Measurements from ENCODE around the gene SIL1.

Gene SIL1

GRCh38 chr5:139131465-139131864, 66.7 kb downstream of the SIL1 start:
- Histone ChIP-seq H3K27ac (ENCODE audit: low read depth, low read length) (no peak overlapping the region), H3K4me3 (ENCODE audit: low read length) (no peak overlapping the region), H3K4me2 (ENCODE audit: low read length) (no peak overlapping the region), H3K27me3 (ENCODE audit: control insufficient read depth, low read length) (no peaks in the 10 kb centered on the region), H4K20me1 (ENCODE audit: control insufficient read depth, insufficient read depth, low read depth, low read length) (no peaks in the 10 kb centered on the region), H3F3A (ENCODE audit: control insufficient read depth, insufficient read depth) (no peaks in the 10 kb centered on the region), H3K4me1 (ENCODE audit: control insufficient read depth, low read length) (peaks cover 6% of the 10 kb centered on the region), H3K79me2 (ENCODE audit: control insufficient read depth, low read length) (no peaks in the 10 kb centered on the region), H3K9me3 (ENCODE audit: control insufficient read depth, insufficient read depth, low read length) (no peaks in the 10 kb centered on the region), H3K9me2 (replicated peaks; ENCODE audit: control insufficient read depth, low read length) (no peaks in the 10 kb centered on the region), H3K36me3 (ENCODE audit: control insufficient read depth, low read length) (no peaks in the 10 kb centered on the region)
- TF ChIP-seq EZH2phosphoT487 (IDR thresholded peaks at IDR 0.05; ENCODE audit: borderline replicate concordance, low read length) (no peak), CTCF (IDR thresholded peaks at IDR 0.05; ENCODE audit: low read depth, low read length, poor library complexity, severe bottlenecking) (no peak)

- Histone ChIP-seq H4K20me1 (ENCODE audit: control insufficient read depth, insufficient read depth, low read depth, low read length) (no peaks in the 10 kb centered on the region), H3K36me3 (ENCODE audit: control insufficient read depth, low read length) (no peaks in the 10 kb centered on the region), H3K4me3 (ENCODE audit: low read length) (no peak overlapping the region), H3K79me2 (ENCODE audit: control insufficient read depth, low read length) (no peaks in the 10 kb centered on the region), H3K4me1 (ENCODE audit: control insufficient read depth, low read length) (peaks cover 6% of the 10 kb centered on the region), H3K9me2 (replicated peaks; ENCODE audit: control insufficient read depth, low read length) (no peaks in the 10 kb centered on the region), H3K27me3 (ENCODE audit: control insufficient read depth, low read length) (no peaks in the 10 kb centered on the region), H3K4me2 (ENCODE audit: low read length) (no peak overlapping the region), H3K27ac (ENCODE audit: low read depth, low read length) (no peak overlapping the region), H3F3A (ENCODE audit: control insufficient read depth, insufficient read depth) (no peaks in the 10 kb centered on the region), H3K9me3 (ENCODE audit: control insufficient read depth, insufficient read depth, low read length) (no peaks in the 10 kb centered on the region)
- no peak for TF ChIP-seq CTCF (IDR thresholded peaks at IDR 0.05; ENCODE audit: low read depth, low read length, poor library complexity, severe bottlenecking)
- no peak for TF ChIP-seq EZH2phosphoT487 (IDR thresholded peaks at IDR 0.05; ENCODE audit: borderline replicate concordance, low read length)
Observed at GRCh38 chr5:139131062-139131461, 67.1 kb downstream of the SIL1 start.

GRCh38 chr5:139130214-139130613, 68.0 kb downstream of the SIL1 start:
- H4K20me1 ChIP-seq (ENCODE audit: control insufficient read depth, insufficient read depth, low read depth, low read length), result no peaks in the 10 kb centered on the region
- H3K4me3 ChIP-seq (ENCODE audit: low read length), result no peak overlapping the region
- no peaks in the 10 kb centered on the region for H3K36me3 ChIP-seq (ENCODE audit: control insufficient read depth, low read length)
- H3K4me2 ChIP-seq (ENCODE audit: low read length), result no peak overlapping the region
- no peak overlapping the region for H3K27ac ChIP-seq (ENCODE audit: low read depth, low read length)
- H3F3A ChIP-seq (ENCODE audit: control insufficient read depth, insufficient read depth), result no peaks in the 10 kb centered on the region
- H3K9me2 ChIP-seq (replicated peaks; ENCODE audit: control insufficient read depth, low read length), result no peaks in the 10 kb centered on the region
- peaks cover 6% of the 10 kb centered on the region for H3K4me1 ChIP-seq (ENCODE audit: control insufficient read depth, low read length)
- H3K9me3 ChIP-seq (ENCODE audit: control insufficient read depth, insufficient read depth, low read length), result no peaks in the 10 kb centered on the region
- H3K79me2 ChIP-seq (ENCODE audit: control insufficient read depth, low read length), result no peaks in the 10 kb centered on the region
- no peaks in the 10 kb centered on the region for H3K27me3 ChIP-seq (ENCODE audit: control insufficient read depth, low read length)
- TF ChIP-seq EZH2phosphoT487 (IDR thresholded peaks at IDR 0.05; ENCODE audit: borderline replicate concordance, low read length) (no peak), CTCF (IDR thresholded peaks at IDR 0.05; ENCODE audit: low read depth, low read length, poor library complexity, severe bottlenecking) (no peak)

- H3K9me2 ChIP-seq (replicated peaks; ENCODE audit: control insufficient read depth, low read length), result no peaks in the 10 kb centered on the region
- H3K9me3 ChIP-seq (ENCODE audit: control insufficient read depth, insufficient read depth, low read length), result no peaks in the 10 kb centered on the region
- H3K4me2 ChIP-seq (ENCODE audit: low read length), result no peak overlapping the region
- no peaks in the 10 kb centered on the region for H3K36me3 ChIP-seq (ENCODE audit: control insufficient read depth, low read length)
- no peak for TF ChIP-seq EZH2phosphoT487 (IDR thresholded peaks at IDR 0.05; ENCODE audit: borderline replicate concordance, low read length)
- no peak for TF ChIP-seq CTCF (IDR thresholded peaks at IDR 0.05; ENCODE audit: low read depth, low read length, poor library complexity, severe bottlenecking)
- H3K27ac ChIP-seq (ENCODE audit: low read depth, low read length), result no peak overlapping the region
- H3K27me3 ChIP-seq (ENCODE audit: control insufficient read depth, low read length), result no peaks in the 10 kb centered on the region
- H3F3A ChIP-seq (ENCODE audit: control insufficient read depth, insufficient read depth), result no peaks in the 10 kb centered on the region
- peaks cover 6% of the 10 kb centered on the region for H3K4me1 ChIP-seq (ENCODE audit: control insufficient read depth, low read length)
- no peaks in the 10 kb centered on the region for H4K20me1 ChIP-seq (ENCODE audit: control insufficient read depth, insufficient read depth, low read depth, low read length)
- H3K79me2 ChIP-seq (ENCODE audit: control insufficient read depth, low read length), result no peaks in the 10 kb centered on the region
- H3K4me3 ChIP-seq (ENCODE audit: low read length), result no peak overlapping the region
Observed at GRCh38 chr5:139126711-139127111, 71.5 kb downstream of the SIL1 start.
